Fibroblast of skin of right quadriceps (primary cell): ENCODE results near the gene EXOSC7.
"Not testable (repeated sequence)": the region's sequence is repeated elsewhere in the genome, so short reads cannot be mapped to it uniquely, and the experiment has no call there.

Experiments
- DNase-seq: peaks from one replicate; pipeline ENCODE4 v3.0.0-alpha.2; 2013

EXOSC7 gene

DNA sequence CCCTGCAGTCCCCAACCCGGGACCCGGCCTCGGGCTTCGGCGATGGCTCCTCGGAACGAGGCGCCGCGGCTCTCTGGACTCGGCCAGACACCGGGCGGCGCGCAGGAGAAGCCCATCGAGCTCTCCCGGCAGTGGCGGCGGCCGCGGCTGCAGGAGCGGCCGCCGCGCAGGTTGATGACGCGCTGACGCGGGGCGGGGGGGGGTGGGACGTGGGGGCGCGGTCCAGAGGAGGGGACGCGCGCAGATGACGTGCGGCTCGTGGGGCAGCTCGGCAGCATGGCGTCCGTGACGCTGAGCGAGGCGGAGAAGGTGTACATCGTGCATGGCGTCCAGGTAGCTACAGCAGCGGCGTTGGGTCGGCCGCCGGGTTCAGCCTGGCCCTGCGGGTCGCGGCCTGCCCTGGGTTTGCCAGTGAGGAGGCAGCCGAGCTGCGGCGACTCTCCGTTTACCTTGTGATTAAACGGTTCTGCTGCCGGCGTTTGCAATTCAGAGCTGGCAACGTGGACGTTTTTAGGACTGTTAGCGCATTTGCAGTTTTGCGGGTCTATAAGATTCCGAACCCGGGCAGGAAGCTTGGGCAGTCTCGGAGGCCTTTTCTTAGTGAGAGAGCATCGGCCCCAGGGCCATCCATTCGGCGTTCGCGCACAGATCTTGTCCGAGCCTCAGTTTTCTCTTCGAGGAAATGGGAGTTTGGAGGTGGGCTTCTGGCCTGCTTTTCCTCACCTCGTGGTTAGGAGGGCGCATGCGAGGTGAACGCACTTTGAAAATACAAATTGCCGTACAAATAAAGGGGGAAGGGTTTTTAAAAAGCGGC, at the start of gene EXOSC7, which contains the start of gene ZDHHC3:
TSS of gene EXOSC7 (plus strand) at position 243 of the 814 bp plus-strand sequence. CDS start at position 277, 34 bp downstream.
TSS of gene ZDHHC3 (minus strand) at position 173 of the 814 bp plus-strand sequence. CDS start 16,738 bp downstream, outside the sequence.
- peak; percentile 86 for DNase-seq

- DNase-seq: no peak
Observed at GRCh38 chr3:44926921-44927320, 49.1 kb upstream of the EXOSC7 start.

GRCh38 chr3:44927371-44927770, 48.7 kb upstream of the EXOSC7 start:
- no peak for DNase-seq

GRCh38 chr3:44929782-44930181, 46.3 kb upstream of the EXOSC7 start:
- no peak for DNase-seq

DNA sequence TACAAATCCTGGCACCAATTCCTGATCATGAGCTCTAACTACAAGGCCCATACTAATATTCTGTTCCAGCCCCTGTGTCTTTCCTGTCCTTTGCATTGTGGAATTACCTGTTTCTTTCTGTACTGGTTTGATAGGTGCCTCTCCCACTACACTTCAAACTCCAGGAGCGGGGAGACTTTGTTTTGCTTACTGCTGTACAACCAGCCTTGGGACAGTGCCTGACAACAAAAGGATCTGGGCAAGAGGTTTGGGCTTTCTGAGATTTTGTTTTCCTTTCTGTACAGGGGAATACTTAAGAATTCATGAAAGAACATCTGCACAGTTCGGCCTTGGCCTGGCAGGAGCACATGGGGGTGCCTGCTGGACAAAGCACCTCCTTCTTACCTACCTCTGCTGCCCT, 45.1 kb upstream of the EXOSC7 start:
- no peak for DNase-seq

GRCh38 chr3:44931791-44932190, 44.3 kb upstream of the EXOSC7 start:
- no peak for DNase-seq

- no peak for DNase-seq
Observed at GRCh38 chr3:44932271-44932670, 43.8 kb upstream of the EXOSC7 start.

DNA sequence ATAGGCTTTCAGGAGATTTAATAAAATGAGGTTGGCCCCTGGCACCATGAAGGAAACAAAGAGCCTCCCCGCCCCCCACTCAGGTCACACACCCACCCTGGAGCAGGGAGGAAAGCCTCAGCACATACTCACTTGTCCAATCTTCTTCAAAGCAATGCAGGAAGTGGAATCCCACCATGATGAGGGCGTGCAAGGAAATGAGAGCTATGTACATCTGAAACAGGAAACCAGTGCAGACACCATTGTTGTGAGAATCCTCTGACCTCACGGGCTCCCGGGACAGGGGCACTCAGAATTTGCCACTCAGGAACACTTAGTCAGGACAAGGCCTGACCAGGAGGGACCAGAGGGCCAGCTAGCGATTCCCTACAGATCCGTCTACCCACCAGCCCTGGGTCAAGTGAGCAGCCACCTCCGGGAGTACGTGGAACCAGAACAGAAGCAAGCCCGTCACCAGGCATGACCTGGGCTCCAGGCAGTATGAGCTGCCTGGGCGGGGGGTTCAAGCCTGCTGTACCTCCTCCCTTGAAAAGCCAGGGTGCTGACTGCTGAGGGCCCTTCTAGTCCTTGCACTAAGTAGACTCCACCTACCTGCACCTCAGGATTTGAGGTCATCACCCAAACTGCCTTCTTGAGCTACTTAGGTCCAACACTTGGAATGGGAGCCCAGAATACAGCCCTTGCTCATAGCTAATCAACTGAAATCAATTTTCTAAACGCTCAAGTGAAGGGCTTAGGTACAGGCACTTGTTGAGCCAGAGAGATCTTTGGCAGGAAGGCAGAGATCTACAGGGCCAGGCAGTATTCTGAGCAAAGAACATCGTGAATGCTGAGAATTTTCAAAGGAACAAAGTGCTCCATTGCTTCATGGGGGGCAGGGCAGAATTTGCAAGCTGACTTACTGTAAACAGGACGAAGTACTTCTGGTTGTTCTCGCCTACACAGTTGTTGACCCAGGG, 42.8 kb upstream of the EXOSC7 start:
- DNase-seq: no peak

DNA sequence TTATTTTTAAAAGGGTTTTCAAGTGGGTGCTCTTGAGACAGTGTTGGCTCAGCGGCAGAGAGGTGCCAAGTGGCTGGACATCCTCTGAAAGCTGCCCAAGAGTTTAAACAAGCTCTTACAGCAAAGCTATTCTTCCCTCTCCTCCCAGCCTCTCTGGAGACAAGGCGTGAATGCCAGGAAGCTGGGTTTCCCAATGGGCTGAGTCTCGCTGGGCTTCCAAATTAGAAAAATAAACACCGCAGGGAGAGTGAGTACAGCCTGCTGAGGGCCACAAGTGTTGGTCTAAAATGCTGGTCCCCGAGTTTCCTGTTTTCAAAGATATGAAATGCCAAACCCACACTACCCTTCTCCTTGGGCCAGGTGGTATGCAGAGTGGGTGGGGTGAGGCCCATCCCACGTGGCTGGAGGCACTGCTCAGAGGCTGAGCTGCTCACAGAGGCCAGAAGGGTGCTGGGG, 36.4 kb upstream of the EXOSC7 start:
- no peak for DNase-seq

DNA sequence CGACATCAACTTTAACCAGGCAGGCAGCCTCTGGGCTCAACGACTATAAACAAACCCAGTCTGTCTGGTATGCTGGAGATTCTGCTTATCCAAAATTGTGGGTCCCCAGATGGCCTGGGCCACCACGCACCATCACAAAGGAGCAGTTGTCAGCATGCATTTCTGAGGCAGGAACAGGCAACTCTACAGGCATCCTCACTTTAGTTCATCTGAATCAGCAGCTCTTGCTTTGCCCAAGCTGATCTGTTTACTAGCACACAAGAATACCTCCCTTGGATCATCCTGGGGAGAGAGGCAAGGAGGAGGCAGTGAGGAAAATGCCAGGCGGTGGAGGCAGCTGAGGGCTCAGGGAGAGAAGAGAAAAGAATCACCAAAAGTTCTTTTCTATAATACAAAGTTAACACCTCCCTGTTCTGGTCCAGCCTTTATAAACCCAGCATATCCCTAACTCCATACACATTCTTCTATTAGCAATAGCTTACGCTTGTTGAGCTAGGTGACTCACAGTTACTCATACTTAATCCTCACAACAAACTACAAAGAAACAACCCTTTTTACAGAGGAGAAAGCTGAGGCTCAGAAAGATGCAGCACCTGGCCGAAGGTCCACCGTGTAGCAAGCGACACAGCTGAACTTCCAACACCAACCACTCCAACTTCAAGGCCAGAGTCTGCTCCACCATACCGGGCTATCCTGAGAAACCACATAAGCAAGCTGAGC, 33.7 kb upstream of the EXOSC7 start:
- DNase-seq: peak; percentile 41

DNA sequence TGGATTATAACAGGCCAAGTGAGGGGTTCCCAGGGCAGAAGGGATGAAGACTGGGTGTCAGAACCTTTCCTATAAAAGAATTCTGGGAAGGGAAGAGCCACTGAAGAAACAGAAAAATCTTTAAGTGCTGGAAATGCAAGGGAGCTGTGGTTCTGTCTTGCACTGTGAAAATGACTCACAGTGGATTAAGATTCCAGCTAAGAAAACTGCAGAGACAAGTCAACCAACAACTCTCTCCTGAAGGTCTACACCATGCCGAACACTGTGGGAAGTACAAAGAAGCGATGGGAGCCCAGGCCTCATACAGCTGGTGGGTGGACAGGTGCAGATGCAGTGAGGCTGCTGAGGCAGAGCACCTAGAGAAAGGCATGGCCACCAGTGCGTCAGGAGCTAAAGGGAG, 27.8 kb upstream of the EXOSC7 start:
- DNase-seq: no peak

DNA sequence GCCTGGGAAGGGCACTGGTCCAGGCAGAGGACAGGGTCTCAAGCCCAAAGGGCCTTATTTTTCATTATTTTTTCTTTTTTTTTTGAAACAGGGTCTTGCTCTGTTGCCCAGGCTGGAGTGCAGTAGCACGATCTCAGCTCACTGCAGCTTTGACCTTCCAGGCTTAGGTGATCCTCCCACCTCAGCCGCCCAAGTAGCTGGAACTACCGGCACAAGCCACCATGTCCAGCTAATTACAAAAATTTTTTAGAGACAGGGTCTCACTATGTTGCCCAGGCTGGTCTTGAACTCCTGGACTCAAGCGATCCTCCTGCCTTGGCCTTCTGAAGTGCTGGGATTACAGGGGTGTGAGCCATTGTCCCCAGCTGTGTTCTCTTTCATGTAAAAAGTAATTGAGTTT, 26.3 kb upstream of the EXOSC7 start:
- DNase-seq: not testable (repeated sequence)

GRCh38 chr3:44950275-44950734, 25.7 kb upstream of the EXOSC7 start:
- no peak for DNase-seq

DNA sequence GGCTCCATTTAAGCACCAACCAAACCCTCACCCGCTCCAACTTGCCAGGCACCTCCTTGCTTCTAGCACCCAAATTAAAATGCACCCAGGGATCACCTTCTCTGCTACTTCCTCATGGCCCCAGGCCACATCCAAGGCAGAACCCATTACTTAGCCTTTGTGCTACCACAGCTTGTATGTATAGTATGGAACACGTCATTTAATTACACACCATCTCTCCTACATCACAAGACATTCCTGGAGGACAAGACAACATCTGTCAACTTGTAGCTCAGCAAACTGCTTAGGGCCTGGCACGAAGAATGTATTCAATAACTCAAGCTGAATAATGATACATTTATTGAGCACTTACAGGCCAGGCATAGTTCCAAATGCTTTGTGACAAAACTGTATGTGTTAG, 23.4 kb upstream of the EXOSC7 start:
- no peak for DNase-seq

- DNase-seq: no peak
Observed at GRCh38 chr3:44954304-44954703, 21.7 kb upstream of the EXOSC7 start.

DNA sequence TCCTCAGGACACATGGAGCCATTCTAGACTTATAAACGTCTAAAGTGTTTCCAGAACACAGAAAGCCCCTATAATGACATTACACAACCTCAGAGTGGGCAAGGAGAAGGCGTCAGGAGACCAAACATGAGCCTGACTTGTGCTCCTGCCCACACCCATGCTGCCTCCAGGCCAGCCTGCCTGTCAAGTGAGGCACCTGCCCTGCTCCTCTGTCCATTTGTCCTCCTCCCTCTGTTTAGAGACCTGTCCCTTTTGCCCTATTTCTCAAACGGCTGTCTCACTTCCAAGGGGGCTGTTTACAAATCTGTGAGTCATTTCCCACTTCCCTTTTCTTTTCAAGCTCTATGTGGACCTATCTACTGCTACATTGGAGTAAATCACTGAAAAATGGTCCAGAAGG, 21.1 kb upstream of the EXOSC7 start:
- DNase-seq: no peak

DNA sequence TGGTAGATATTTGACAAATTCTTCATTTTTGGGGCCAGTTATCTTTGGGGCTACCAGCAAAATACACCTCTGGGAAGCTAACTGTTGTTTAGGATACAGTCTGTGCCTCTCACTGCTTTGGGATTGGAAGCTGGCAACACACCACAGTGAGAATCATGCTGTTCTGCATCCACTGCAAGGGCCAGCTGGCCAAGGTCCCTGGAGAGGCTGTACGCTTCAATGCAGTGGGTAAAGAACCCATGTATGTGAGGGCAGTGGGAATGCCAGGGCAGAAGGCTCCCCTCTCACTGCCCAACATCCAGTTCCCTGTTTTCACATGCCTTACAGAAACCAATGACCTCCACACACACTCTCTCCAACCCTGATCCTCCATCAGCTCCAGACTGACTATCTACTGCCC, 20.1 kb upstream of the EXOSC7 start:
- no peak for DNase-seq

- no peak for DNase-seq
Observed at GRCh38 chr3:44957986-44958385, 18.1 kb upstream of the EXOSC7 start.

DNA sequence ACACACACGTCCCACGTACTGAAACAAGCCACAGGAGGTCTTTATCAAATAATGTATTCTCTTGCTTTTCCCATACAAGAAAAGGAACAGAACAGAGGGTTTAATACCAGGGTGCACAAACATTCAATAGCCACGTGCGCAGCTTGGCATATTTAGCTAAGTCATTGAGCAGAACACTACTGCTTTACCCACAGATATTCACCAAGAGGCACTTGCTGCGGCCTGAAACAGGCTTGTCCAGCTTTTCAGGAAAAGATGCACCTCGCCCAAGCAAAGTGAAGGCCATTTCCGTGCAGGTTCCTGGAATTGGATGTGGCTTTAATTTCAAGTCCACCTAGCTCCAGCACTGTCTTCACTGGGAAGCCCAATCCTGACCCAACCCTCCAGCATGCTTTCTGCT, 17.7 kb upstream of the EXOSC7 start:
- DNase-seq: no peak

- DNase-seq: peak; percentile 31
Observed at GRCh38 chr3:44960387-44961026, 15.5 kb upstream of the EXOSC7 start.

DNA sequence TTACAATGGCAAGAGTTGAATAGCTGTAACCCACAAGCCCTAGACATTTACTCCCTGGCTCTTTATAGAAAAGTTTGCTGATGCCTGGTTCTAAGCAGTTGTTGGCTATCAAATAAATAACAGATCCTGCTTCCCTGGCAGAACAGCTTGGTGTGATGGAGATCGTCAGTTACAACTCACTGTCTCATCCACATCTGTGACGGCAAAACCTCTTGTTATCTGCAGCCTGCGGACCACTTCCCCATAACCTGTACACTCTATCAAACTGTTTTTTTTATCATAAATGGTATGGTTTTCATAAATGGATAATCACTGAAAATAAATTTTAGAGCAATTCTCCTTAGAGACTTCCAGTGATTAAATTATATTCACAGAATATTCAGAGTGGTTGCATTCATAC, 14.2 kb upstream of the EXOSC7 start:
- DNase-seq: no peak
